HepG2 (cell line): ENCODE results near the gene PROX1. TPM values are rescaled to one million over a fixed set of nuclear protein-coding genes. Genes with fewer than 3 reads are reported as not detected.

ENCODE experiments used
- ATAC-seq: fragments of 200-7000 bp; cut with Tn5 transposase; 3 replicates; pipeline ENCODE4 v1.9.1; 2020; ENCODE audit warnings: mild to moderate bottlenecking, moderate library complexity
- BruUV-seq: library from RNA; stranded (reverse); fragments of 400-500 nt; replicated peaks from 2 replicates; lab custom pipeline; 2021; lab: Mats Ljungman, UMichigan
- CTCF ChIA-PET: fragments of 300-600 bp; formaldehyde crosslinking; extraction: SDS; loops from one replicate; lab custom pipeline; 2021; ENCODE audit warnings: low total read pairs, inconsistent platforms, low intra/inter-chr PET ratio; lab: Yijun Ruan, JAX
- POLR2A ChIA-PET: fragments of 350-600 bp; sonication (Branson Sonifier 250); formaldehyde crosslinking; loops from one replicate; lab custom pipeline; 2020; ENCODE audit warnings: antibody characterized with exemption, inconsistent platforms; lab: Yijun Ruan, JAX
- DNase-seq: peaks from one replicate; pipeline ENCODE4 v3.0.0-alpha.2; 2015; ENCODE audit warnings: low spot score
- FAIRE-seq: peaks from 3 replicates; lab custom pipeline; 2011; peaks lifted over from hg19 to GRCh38; lab: Jason Lieb, UNC
- H2AFZ ChIP-seq: one replicate; pipeline ENCODE4 v1.6.1; 2011; ENCODE audit warnings: low read length, inconsistent platforms
- H3K27ac ChIP-seq: fragments of 300-600 bp; 3 replicates; pipeline ENCODE4 v1.8.0; 2011; ENCODE audit warnings: mixed run types, mild to moderate bottlenecking, mixed read lengths, low read length, inconsistent platforms; ENCODE audit not compliant: insufficient read depth; ENCODE audit errors: extremely low read length
- H3K27me3 ChIP-seq, 2 experiments: fragments of 200-600 bp in 1 of 2; 2 replicates in 1 of 2; 3 replicates in 1 of 2; pipeline versions ENCODE4 v1.6.0 to v1.8.0; 2011; ENCODE audit warnings: low read length in 2 of 2, mild to moderate bottlenecking in 2 of 2, moderate library complexity in 2 of 2, inconsistent platforms in 1 of 2; ENCODE audit not compliant: insufficient read depth in 2 of 2, control insufficient read depth in 1 of 2
- H3K36me3 ChIP-seq, 2 experiments: fragments of 200-600 bp in 1 of 2; replicated peaks in 1 of 2; 2 replicates in 1 of 2; 3 replicates in 1 of 2; pipeline versions ENCODE4 v1.5.1 to v1.8.0; 2011; ENCODE audit warnings: low read length in 2 of 2, inconsistent platforms in 1 of 2; ENCODE audit not compliant: insufficient read depth in 2 of 2, control insufficient read depth in 1 of 2
- H3K4me1 ChIP-seq: 2 replicates; pipeline ENCODE4 v1.5.1; 2012; ENCODE audit warnings: low read length, inconsistent platforms; ENCODE audit not compliant: insufficient read depth
- H3K4me2 ChIP-seq: 2 replicates; pipeline ENCODE4 v1.6.0; 2011; ENCODE audit warnings: low read depth, low read length, inconsistent platforms
- H3K4me3 ChIP-seq, 3 experiments: fragments of 200-600 bp in 1 of 3; sonication (generic), shearing (Covaris generic) in 1 of 3; replicated peaks in 1 of 3; 2 replicates each; pipeline ENCODE4 v1.5.1; 2011 to 2016; ENCODE audit warnings: low read length in 3 of 3, inconsistent platforms in 2 of 3, low read depth in 2 of 3, mild to moderate bottlenecking in 2 of 3, control low read depth in 1 of 3, mixed read lengths in 1 of 3; ENCODE audit not compliant: insufficient read depth in 1 of 3
- H3K79me2 ChIP-seq: one replicate; pipeline ENCODE4 v1.6.1; 2011; ENCODE audit warnings: low read length, inconsistent platforms; ENCODE audit not compliant: insufficient read depth
- H3K9ac ChIP-seq: 2 replicates; pipeline ENCODE4 v1.6.0; 2011; ENCODE audit warnings: mild to moderate bottlenecking, low read depth, low read length, inconsistent platforms; ENCODE audit not compliant: insufficient read depth
- H3K9me3 ChIP-seq: 2 replicates; pipeline ENCODE4 v1.5.1; 2012; ENCODE audit warnings: mild to moderate bottlenecking, low read length
- H4K20me1 ChIP-seq: 2 replicates; pipeline ENCODE4 v1.6.0; 2011; ENCODE audit warnings: inconsistent platforms, mild to moderate bottlenecking, low read length, moderate library complexity; ENCODE audit not compliant: insufficient read depth
- AGO2 ChIP-seq: fragments of 200-400 bp; formaldehyde crosslinking; optimal IDR thresholded peaks from 2 replicates; pipeline ENCODE3; 2017; ENCODE audit warnings: mild to moderate bottlenecking, low read depth, low read length, moderate library complexity
- HNF4G ChIP-seq, 2 experiments: sonication (generic) in 1 of 2; formaldehyde crosslinking in 1 of 2; IDR thresholded peaks; 2 replicates each; pipeline versions ENCODE4 v1.4.0 to v1.6.1; 2011 to 2020; ENCODE audit warnings: borderline replicate concordance in 2 of 2, low read depth in 2 of 2, mild to moderate bottlenecking in 2 of 2, low read length in 1 of 2, missing genetic modification reagents in 1 of 2, moderate library complexity in 1 of 2
- MIER3 ChIP-seq: IDR thresholded peaks from 2 replicates; pipeline ENCODE4 v1.6.1; 2016; ENCODE audit warnings: missing compliant biosample characterization, borderline replicate concordance
- RAD21 ChIP-seq: fragments of 450-650 bp; formaldehyde crosslinking; IDR thresholded peaks from 2 replicates; pipeline ENCODE4 v1.5.0; 2020; ENCODE audit warnings: mild to moderate bottlenecking
- RNF219 ChIP-seq: sonication (generic); formaldehyde crosslinking; IDR thresholded peaks from 2 replicates; pipeline ENCODE4 v1.5.0; 2020; ENCODE audit warnings: mild to moderate bottlenecking, missing genetic modification reagents
- TBX2 ChIP-seq: sonication (generic); formaldehyde crosslinking; IDR thresholded peaks from 2 replicates; pipeline ENCODE4 v1.5.0; 2020; ENCODE audit warnings: missing genetic modification reagents, mild to moderate bottlenecking, borderline replicate concordance
- THAP11 ChIP-seq: IDR thresholded peaks from 2 replicates; pipeline ENCODE4 v1.6.1; 2016; ENCODE audit warnings: missing biosample characterization, missing genetic modification reagents
- TOPORS ChIP-seq: sonication (generic); formaldehyde crosslinking; IDR thresholded peaks from 2 replicates; pipeline ENCODE4 v1.8.0; 2023; ENCODE audit warnings: mild to moderate bottlenecking, missing genetic modification reagents
- ZFP41 ChIP-seq: sonication (generic); formaldehyde crosslinking; IDR thresholded peaks from 2 replicates; pipeline ENCODE4 v1.4.0; 2020; ENCODE audit warnings: mild to moderate bottlenecking, missing genetic modification reagents, borderline replicate concordance
- ZFP90 ChIP-seq: sonication (generic); formaldehyde crosslinking; IDR thresholded peaks from 2 replicates; pipeline ENCODE4 v1.8.0; 2022; ENCODE audit warnings: missing genetic modification reagents, mild to moderate bottlenecking, inconsistent platforms, borderline replicate concordance
- ZNF224 ChIP-seq: sonication (generic); formaldehyde crosslinking; IDR thresholded peaks from 2 replicates; pipeline ENCODE4 v1.5.0; 2020; ENCODE audit warnings: mild to moderate bottlenecking, missing genetic modification reagents
- ZNF256 ChIP-seq: sonication (generic); formaldehyde crosslinking; conservative IDR thresholded peaks from 2 replicates; pipeline ENCODE4 v1.4.0; 2020; ENCODE audit warnings: missing genetic modification reagents
- ZNF30 ChIP-seq: sonication (generic); formaldehyde crosslinking; IDR thresholded peaks from 2 replicates; pipeline ENCODE4 v1.5.0; 2020; ENCODE audit warnings: mild to moderate bottlenecking, missing genetic modification reagents
- ZNF687 ChIP-seq: sonication (generic); formaldehyde crosslinking; IDR thresholded peaks from 2 replicates; pipeline ENCODE4 v1.5.1; 2020; ENCODE audit warnings: mild to moderate bottlenecking, missing genetic modification reagents, moderate library complexity
- ZSCAN20 ChIP-seq: sonication (generic); formaldehyde crosslinking; IDR thresholded peaks from 2 replicates; pipeline ENCODE4 v1.4.0; 2020; ENCODE audit warnings: missing genetic modification reagents, mild to moderate bottlenecking, borderline replicate concordance
- WGBS: methylation state at CpG from one replicate; pipeline ENCODE4 v1.1.6; 2017; ENCODE audit warnings: low lambda C conversion rate; 5-methylcytosine and 5-hydroxymethylcytosine counted together
- in situ Hi-C: cut with HindIII; loops from 2 replicates; pipeline ENCODE4 v1.10.0; 2017; ENCODE audit warnings: low pct_unique_long_range_greater_than_20kb; ENCODE audit not compliant: extremely low pct_ligation_motif_present
- intact Hi-C: fragments of 100-400 bp; cut with micrococcal nuclease; formaldehyde crosslinking; loops from one replicate; pipeline ENCODE4 v1.10.0; 2022; ENCODE audit not compliant: unreplicated experiment
- polyA plus RNA-seq, 8 experiments: library from polyadenylated mRNA; depleted of rRNA in 3 of 8; stranded (reverse) in 7 of 8; unstranded in 1 of 8; fragments of >200 nt; fragmentation: Illumina TruSeq in 4 of 8; extraction: Trizol in 4 of 8; gene quantifications; 2 replicates each; pipeline versions ENCODE4 v1.2.1 to v1.2.3, GENCODE V29; 2011 to 2016; ENCODE audit warnings: low read depth in 4 of 8, missing spikeins in 1 of 8, mixed read lengths in 1 of 8; ENCODE audit not compliant: insufficient read depth in 1 of 8
- total RNA-seq, 5 experiments: library from RNA; depleted of rRNA; stranded (reverse); fragments of >200 nt; fragmentation: Illumina TruSeq; extraction: Trizol; gene quantifications; 2 replicates each; pipeline ENCODE4 v1.2.3, GENCODE V29; 2016; ENCODE audit warnings: low read depth in 1 of 5
- TF ChIP-seq, protein P1 (sequence below): IDR thresholded peaks from 2 replicates; pipeline ENCODE4 v1.6.1; 2018; ENCODE audit warnings: missing genetic modification reagents

The PROX1 gene
- total and polyA plus RNA-seq, 2 of the 13 experiments (the other 11 are each of a cell fraction or from before 2014, with no cell fraction given) = 12.3 to 30.2 TPM

GRCh38 chr1:214019499-214019898 is 31.7 kb downstream of the PROX1 start:
- no peak overlapping the region for H3K4me2 ChIP-seq
- in situ Hi-C loops (loop anchor here (25.0 kb wide), 1 partner anchor 93 kb away; no protein-coding TSS in a partner anchor), intact Hi-C loops (no loop called here)
- no peaks in the 10 kb centered on the region for H3K9me3 ChIP-seq
- H3K4me3 ChIP-seq = no peak overlapping the region
- H3K79me2 ChIP-seq = peaks cover 45% of the 10 kb centered on the region
- no peak for FAIRE-seq
- peaks cover 25 to 98% of the 10 kb centered on the region in 2 experiments for H3K36me3 ChIP-seq
- H3K27ac ChIP-seq = no peak overlapping the region
- BruUV-seq = no TSS peak
- no peaks in the 10 kb centered on the region for H3K27me3 ChIP-seq
- ChIA-PET CTCF (no interaction called here), POLR2A (interaction anchor here (0.9 kb wide), 1 partner anchor 17 kb away, joined by 3 read pairs; no protein-coding TSS in a partner anchor)
- WGBS = 97% methylated on average over 13 of the region's 13 CpGs
- no peak overlapping the region for H2AFZ ChIP-seq
- ATAC-seq = no peak; the same call in 2 of the 3 replicates
- H3K9ac ChIP-seq = no peak overlapping the region
- DNase-seq = no peak
- peaks cover 75% of the 10 kb centered on the region for H3K4me1 ChIP-seq
- TF ChIP-seq ZNF256 (CRISPR knock-in tag) = no peak
- no peak for TF ChIP-seq ZSCAN20 (CRISPR knock-in tag)
- no peak for TF ChIP-seq ZFP90 (CRISPR knock-in tag)
- TF ChIP-seq ZNF687 = peak; percentile 26; the same call in 1 of the 2 replicates
- TF ChIP-seq TBX2 = no peak
- no peak for TF ChIP-seq MIER3 (CRISPR knock-in tag)
- no peak for TF ChIP-seq ZNF224 (CRISPR knock-in tag)
- no peak for TF ChIP-seq THAP11 (CRISPR knock-in tag)
- TF ChIP-seq TOPORS (CRISPR knock-in tag) = no peak
- no peak for TF ChIP-seq RAD21 (CRISPR knock-in tag)
- TF ChIP-seq ZFP41 (CRISPR knock-in tag) = no peak
- TF ChIP-seq AGO2 = peak; percentile 84
- no peak for TF ChIP-seq RNF219 (CRISPR knock-in tag)
- TF ChIP-seq HNF4G (IDR thresholded peaks at IDR 0.05; ENCODE audit: borderline replicate concordance, low read depth, low read length) = no peak
- TF ChIP-seq HNF4G (CRISPR knock-in tag; IDR thresholded peaks at IDR 0.05; ENCODE audit: borderline replicate concordance, low read depth) = no peak
- no peak for TF ChIP-seq ZNF30 (CRISPR knock-in tag)
- TF ChIP-seq, protein P1, sequence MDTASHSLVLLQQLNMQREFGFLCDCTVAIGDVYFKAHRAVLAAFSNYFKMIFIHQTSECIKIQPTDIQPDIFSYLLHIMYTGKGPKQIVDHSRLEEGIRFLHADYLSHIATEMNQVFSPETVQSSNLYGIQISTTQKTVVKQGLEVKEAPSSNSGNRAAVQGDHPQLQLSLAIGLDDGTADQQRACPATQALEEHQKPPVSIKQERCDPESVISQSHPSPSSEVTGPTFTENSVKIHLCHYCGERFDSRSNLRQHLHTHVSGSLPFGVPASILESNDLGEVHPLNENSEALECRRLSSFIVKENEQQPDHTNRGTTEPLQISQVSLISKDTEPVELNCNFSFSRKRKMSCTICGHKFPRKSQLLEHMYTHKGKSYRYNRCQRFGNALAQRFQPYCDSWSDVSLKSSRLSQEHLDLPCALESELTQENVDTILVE = no peak
- H4K20me1 ChIP-seq = no peaks in the 10 kb centered on the region
